GM19238 (cell line): Measurements from ENCODE around the gene DOHH.

ENCODE experiments used
- DNase-seq: peaks from one replicate; pipeline ENCODE4 v3.0.0; 2011; ENCODE audit warnings: low spot score; ENCODE audit not compliant: insufficient read length

The DOHH gene, protein sequence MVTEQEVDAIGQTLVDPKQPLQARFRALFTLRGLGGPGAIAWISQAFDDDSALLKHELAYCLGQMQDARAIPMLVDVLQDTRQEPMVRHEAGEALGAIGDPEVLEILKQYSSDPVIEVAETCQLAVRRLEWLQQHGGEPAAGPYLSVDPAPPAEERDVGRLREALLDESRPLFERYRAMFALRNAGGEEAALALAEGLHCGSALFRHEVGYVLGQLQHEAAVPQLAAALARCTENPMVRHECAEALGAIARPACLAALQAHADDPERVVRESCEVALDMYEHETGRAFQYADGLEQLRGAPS

DNA sequence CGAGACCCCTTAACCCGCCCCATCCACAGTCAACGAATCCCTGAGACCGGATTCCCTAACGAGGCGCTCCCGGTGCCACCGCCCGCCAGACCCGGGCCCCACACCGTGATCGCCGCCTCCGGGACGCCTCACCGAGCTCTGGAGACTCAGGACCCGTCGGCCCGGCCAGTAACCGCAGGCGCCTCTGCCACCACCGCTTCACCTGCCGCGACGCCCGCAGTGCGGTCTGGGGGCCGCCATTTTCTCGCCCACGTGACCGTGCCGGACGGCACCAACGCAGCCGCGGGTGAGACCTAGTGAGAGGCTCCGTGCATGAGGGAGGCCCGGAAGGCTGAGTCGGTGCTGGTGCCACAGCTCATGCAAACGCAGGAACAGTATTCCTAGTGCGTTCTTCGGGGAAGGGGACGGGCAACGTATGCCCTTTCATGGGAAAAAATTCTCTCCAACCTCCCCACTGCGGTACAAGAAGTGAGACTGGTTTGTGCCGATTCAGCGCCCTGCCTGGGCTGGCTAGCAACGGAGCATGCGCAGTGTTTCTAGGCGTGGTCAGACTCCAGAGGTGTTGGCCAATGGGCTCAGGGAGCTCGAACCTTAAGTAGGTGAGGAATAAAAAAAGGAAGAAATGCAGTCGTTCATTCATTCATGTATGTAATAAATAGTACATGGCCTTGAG is at the start of gene DOHH:
DOHH (minus strand) TSS at position 246 of the 673 bp plus-strand sequence. CDS start 3,860 bp downstream, outside the sequence.
- DNase-seq: peak; percentile 97

DNA sequence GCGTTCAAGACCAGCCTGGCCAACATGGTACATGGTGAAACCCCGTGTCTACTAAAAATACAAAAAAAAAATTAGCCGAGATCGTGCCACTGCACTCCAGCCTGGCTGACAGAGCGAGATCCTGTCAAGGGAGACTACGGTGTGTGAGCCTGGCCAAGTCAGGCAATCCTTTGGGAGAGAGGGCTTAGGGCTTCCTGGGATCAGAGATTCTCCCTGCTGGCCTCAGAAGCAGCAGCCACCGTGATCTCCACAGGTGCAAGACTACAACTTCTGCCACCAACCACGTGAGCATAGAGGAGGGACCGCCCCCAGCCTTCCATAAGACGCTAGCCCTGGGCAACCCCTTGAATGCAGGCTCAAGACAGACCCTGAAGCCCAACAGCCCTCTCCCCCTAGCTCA is 49.3 kb upstream of the DOHH start:
- no peak for DNase-seq

DNA sequence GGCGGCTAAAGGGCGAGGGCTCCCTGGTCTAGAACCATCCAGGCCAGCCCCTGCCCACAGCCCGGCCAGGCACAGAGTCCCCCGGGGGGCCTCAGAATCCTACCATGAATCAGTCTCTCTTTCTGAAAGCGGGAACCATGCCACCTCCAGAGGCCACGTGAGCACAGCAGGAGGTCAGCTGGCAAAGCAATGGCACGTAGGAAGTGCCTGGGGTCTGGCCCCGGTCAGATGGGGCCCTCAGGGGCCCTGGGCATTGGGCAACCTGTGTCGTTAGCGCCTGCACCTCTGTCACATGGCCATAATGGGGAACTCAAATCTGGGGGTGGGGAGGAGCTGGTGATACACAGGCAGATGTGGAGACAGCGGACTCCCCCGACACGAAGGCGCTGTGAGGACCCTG is 48.1 kb upstream of the DOHH start:
- no peak for DNase-seq

DNA sequence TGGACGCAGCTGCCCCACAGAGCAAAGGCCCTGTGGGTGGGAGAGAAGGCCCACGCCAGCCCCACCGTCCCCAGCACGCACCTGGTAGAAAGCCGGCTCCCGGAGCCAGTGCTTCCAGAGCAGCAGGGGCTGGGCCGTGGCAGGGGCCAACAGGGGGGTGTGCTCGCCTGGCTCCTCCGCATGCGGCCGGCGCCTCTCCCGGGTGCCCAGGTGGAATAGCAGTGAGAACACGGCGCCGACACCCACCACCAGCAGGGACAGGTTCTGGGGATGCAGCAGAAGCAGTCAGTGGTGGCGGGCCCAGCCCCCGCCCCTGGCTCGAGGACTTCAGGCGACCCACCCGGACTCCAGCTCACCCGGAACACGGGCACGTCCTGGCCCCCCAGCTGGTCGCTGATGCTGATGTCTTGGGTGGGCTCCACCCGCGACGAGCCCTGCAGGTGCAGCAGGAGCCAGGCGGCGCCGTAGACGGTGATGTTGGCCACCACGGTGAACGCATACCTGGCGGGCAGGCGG is 47.4 kb upstream of the DOHH start:
- DNase-seq: no peak

DNA sequence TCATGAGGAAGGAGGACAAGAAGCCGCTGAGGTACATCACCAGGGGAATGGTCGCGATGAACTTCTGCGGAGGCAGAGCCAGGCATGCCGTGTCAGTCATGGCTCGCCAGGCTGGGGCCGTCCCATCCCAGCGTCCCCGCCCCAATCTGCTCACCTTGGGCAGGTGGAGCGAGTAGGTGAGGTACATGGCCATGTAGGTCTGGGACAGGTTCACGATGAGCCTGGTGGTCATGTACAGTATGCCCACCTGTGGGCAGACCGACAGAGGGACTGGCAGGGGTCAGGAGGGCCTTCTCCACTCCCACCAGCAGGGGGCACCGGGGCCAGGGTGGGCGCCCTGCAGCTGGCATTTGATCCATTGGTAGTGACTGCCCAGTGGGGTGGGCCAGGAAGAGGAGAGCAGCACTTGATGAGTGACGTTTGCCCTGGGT is 46.8 kb upstream of the DOHH start:
- no peak for DNase-seq

DNA sequence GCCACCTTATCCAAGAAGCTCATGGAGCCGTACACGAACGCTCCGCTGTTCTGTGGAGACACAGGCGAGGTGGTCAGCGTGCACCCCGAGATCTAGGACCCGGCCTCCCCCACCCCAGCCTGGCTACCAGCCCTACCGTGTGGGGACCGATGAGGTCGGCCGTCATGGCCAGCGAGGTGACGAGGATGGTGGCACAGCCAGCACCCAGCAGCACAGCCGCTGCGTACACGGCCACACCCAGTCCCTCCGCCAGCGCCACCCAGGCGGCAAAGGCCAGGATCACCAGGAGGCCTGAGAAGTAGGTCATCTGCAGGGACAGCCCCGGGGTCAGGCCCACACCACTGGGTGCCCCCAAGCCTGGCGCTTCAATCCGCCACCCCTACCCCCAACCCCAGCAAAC is 45.6 kb upstream of the DOHH start:
- no peak for DNase-seq

DNA sequence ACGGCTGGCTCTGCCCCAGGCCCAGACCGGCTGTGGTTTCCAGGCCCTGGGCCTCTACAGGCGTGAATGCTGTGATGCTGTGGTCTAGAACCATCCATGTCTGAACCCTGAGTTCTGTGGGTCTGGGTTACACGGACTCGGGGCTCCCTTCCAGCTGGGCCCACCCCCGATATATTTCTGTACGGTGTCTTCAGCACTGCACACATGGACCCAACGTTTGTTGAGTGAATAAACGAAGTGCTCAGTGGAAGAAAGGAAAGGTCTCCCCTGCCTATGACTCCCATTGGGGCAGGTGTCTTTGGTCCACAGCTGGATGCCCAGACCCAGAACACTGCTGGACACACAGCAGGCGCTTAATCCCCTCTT is 45.2 kb upstream of the DOHH start:
- DNase-seq: no peak

DNA sequence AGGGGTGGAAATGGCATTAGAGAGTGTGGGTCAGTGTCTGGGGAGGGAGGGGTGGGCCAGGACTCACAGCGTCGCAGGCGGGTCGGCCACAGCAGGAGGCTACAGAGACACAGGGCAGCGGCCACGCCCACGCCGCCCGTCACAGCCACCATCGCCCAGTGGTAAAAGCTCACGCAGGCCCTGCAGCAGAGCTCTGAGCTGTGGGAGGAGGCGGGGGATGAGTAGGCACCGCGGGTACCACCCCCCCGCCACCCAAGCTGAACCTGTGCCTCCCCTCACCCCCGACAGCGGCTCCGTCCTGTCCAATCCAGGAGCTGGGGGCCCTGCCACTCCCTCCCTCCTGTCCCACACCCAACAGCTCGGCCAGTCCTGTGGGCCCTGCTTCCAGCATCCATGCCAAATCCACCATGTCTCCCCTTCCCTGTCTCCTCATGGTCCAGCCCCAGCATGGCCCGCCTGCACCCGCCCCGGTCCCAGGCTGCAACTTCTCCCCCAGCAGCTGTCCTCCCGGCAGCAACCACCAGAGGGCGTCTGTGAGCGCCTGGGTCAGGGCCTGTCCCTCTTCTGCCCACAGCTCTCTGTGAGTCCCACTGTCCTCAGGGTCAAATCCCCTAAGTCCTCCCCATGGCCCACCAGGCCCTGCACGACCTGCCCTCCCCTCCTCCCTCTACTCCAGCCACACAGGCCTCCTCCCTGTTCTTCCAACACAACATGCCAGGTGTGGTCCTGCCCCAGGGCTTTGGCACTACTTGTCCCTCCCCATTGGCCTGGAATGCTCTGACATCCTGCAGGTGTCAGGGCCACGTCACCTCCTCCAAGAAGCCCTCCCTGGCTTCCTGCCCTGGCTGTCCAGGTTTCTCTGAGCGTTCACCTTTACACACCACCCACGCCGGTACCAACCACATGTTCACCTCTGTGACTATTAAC is 44.5 kb upstream of the DOHH start:
- DNase-seq: peak; percentile 87

DNA sequence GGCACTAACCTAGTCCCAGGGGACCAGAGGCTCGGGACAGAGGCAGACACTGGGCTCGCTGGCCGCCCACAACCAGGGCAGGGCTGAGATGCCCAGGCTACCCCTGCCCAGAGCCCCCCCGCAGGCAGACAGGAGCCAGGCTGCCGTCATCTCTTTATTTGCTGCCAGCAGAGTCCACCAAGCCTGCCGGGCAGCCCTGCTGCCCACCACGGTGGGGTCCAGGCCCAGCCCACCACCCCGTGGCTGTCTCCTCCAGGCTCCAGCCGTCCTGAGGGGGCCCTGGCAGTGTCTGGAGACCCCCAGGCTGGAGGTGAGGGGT is 43.5 kb upstream of the DOHH start:
- DNase-seq: no peak

DNA sequence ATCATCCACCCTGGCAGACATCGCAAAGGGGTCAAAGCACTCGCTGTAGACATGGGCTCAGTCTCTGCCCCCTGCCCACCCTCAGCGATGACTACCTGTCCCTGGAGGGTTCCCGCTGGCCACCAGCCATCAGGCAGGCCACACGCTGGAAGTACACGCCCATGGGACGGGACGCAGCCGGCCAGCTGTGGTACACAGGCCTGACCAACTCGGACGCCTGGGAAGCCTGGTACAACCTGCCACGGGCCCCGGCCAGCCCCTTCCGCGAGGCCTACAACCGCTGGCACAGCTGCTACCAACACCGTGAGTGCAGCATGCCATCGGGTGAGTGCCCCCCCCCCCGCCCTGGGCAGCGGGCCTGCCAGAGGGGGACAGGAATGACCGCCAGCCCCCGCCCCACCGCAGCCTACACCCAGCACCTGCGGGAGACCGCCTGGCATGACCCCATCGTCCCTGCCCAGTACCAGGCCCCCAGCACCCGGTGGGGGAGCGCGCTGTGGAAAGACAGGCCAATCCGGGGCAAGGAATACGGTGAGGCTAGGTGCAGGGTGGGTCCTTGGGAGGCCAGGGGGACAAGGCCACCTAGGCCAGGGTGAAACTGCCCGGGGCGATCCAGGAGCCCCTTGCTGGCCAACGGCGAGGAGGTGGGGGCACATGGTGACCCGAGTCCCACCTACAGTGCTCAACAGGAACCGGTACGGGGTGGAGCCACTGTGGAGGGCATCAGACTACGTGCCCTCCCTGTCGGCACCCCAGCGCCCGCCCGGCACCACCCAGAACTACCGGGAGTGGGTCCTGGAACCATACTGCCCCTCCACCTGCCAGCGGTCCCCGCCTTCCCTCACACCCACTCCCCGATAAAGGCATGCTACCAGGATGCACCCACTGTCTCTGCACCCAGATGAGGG is 42.9 kb upstream of the DOHH start:
- no peak for DNase-seq

DNA sequence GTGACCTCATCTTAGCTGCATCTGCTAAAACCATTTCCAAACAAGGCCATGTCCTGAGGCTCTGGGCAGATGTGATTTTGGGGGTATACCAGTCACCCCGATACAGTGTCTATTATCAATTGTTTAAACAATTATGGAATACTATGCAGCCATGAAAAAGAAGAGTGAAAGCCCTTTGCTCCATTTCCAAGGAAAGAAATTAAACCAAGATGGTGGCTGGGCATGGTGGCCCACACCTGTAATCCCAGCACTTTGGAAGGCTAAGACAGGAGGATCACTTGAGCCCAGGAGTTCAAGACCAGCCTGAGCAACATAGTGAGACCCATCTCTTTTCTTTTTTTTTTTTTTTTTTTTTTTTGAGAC is 39.3 kb upstream of the DOHH start:
- DNase-seq: no peak

DNA sequence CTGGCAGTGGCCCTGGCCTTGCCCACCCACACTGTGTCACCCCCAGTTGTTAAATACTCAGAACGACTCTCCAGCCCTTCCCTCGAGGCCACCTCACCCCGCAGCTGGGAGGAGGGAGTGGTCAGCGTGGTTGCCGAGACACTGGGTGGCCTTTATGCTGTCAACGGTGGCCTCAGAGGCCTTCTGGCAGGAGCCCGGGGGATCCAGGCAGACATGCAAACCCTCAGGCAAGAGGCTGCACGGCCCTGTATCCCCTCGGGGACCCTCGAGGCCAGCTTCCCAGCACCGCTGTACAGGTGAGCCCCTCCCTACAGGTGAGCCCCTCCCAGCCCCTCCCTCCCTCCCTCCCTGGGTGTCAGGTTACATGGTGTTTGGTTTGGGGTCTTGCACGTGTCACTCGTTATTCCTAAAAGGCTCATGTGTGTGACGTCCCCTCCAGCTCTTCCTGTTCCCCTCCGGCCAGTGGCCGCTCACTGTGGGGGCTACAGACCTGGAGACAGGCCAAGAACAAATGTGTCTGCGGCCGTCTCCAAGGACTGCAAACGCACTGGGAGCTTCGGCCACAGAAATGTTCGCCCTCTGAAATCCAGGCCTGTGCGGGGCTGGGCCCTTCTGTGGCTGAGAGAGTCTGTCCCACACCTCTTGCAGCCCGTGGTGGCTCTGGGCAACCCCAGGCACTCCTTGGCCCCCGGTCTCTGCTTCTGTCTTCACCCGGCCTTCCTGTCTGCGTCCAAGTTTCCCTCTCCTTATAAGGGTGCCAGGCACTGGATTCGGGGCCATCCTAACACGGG is 38.7 kb upstream of the DOHH start, which contains the start of gene TEKTIP1:
TEKTIP1 (plus strand) TSS at position 210 of the 791 bp plus-strand sequence; CDS start at position 214, 4 bp downstream.
- DNase-seq: no peak

DNA sequence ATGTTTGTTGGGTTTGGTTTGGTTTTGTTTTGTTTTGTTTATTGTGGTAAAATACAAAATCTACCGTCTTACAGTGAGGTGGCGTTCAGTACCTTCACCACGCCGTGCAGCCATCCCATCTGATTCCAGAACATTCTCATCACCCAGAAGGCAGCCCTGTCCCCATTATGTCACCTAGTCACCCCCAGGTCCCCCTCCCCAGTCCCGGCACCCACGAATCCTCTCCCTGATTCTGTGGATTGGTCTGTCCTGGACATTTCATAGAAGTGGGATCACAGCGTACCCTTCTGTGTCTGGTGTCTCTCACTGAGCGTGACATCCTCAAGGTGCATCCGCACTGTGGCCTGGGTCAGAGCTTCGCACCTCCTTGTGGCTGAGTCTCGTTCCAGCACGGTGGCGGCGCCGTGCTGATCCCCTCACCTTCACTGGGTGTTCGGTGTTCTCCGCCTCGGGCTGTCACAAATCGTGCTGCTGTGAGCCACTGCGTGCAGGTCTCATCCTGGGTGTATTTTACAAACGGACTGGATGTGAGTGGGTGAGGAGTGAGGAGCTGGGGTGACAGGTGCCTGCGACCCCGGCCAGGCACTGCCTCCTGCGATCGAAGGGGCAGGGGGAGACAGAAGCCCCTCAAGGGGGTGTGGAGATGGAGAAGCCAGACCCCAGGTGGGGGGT is 37.9 kb upstream of the DOHH start:
- DNase-seq: no peak

DNA sequence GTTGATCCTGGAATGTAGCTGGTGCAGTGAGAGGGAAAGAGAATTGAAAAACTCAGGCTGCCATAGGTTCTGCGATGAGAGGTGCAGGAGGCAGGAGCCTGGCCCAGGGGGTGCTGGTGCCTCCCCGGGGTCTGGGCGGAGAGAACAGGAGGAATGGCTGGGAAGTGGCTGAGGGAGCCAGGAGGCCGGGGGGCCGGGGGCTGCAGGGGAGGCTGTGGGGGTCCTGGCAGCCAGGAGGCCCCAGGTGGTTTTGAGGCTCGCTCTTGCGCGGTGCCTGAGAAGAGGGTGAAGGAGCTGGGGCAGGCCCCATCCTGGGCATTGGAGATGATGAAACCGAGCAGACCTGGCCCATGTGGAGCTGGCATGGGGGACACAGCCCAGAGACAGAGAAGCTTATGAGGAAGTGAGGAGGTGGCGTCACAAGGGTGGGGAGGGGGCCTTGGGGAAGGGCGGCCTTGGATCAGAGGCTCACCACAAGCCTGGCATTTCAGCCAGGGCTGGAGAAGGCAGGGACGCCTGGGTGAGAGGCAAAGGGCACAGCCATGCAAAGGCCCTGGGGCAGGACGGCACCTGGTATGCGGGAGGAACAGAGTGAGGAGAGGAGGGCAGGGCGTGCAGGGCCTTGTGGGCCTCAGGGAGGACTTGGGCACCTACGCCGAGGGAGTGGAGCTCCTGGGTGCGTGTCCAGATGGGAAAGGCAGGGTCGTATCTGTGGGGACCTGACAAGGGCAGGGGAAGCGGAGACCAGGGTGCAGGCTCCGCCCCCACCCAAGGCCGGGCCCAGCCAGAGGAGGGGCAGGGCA is 37.2 kb upstream of the DOHH start:
- DNase-seq: no peak

DNA sequence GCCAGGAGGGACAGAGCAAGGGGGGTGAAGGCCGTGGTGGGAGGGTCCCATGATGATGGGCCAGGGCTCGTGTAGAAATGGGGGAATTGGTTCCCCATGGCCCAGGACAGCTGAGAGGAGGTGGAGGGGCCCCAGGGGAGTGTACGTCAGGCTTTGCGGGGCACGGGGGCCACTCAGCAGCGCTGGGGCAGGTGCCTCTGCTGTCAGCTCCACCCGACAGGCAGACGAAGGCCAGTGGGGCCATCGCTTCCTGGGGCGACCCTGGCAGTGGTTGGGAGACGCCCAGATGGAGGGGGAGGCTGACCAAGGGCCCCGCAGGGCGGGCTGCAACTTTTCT is 36.6 kb upstream of the DOHH start:
- no peak for DNase-seq

DNA sequence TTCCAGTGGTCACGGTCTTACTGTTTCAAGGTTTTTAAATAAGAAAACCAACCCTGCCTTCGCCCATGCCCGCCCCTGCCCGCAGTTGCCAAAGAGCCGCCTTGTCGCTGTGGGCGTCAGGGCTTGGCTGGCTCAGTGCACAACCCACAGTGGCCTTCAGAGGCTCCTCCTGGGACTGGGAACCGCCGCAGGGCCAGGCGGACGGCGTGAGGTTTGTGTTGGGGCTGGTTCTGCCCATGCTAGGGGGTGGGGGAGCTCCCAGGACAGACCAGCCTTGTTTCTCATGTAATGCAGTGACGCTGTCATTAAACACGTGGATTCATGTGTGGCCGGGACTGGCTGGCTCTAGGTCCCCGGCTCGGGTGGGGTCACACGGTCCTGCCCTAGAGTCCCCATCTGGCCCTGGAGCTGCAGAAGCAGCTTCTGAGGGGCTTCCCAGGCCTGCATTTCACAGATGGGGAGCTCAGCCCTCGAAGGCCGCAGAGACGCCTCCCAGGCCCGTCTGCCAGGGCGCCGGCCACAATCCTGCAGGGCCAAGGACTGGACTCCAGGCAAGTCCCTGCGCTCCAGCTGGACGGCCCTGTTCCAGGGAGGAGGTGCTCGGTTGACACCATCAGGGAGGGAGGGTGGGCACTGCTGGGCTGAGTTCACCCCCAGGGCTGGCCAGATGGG is 36.1 kb upstream of the DOHH start:
- DNase-seq: no peak

DNA sequence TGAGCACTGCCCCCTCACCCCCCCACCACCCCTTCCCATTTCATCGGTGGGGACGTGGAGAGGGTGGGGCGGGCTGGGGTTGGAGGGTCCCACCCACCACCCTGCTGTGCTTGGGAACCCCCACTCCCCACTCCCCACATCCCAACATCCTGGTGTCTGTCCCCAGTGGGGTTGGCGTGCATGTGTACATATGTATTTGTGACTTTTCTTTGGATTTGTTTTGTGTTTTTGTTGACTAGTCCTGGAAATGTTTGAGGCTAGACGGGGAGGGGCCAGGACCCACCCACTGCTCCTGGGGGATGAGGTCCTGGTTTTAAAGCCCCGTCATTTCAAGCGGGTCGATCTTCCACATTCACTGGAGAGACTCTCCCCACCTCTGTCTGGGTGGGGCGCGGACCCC is 35.5 kb upstream of the DOHH start:
- DNase-seq: no peak

DNA sequence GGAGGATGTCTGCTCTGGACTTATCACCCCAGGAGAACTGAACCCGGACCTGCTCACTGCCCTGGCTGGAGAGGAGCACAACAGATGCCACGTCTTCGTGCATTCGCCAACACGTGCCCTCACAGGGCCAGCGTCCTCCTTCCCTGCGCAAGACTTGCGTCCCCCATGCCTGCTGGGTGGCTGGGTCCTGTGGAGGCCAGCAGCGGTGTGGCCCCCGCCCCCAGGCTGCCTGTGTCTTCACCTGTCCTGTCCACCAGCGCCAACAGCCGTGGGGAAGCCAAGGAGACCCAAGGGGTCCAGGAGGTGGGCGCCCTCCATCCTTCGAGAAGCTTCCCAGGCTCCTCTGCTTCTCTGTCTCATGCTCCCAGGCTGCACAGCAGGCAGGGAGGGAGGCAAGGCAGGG is 35.1 kb upstream of the DOHH start:
- DNase-seq: no peak

DNA sequence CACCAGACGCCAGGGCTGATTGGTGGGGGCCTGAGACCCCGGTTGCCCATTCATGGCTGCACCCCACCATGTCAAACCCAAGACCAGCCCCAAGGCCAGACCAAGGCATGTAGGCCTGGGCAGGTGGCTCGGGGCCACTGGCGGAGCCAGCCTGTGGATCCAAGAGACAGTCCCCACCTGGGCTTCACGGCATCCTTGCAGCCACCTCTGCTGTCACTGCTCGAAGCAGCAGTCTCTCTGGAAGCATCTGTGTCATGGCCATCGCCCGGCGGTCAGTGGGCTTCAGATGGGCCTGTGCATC is 34.7 kb upstream of the DOHH start:
- DNase-seq: no peak
